Activated CD4-positive, CD25-positive, alpha-beta regulatory T cell treated with anti-CD3 and anti-CD28 coated beads, Interleukin-2, amount 50 U/mL, for 24 hours (primary cell): ENCODE data around the gene CDC5L.
A peak's percentile ranks its signal among the peaks of the same experiment; 100 is the strongest.
"Not testable (repeated sequence)": the region's sequence is repeated elsewhere in the genome, so short reads cannot be mapped to it uniquely, and the experiment has no call there.

ENCODE experiments used
- ATAC-seq, 2 donors: fragments of 150-1000 bp; cut with Tn5 transposase; one replicate each; pipeline ENCODE4 v1.10.0; 2021; ENCODE audit warnings: mild to moderate bottlenecking in 1 of 2, moderate library complexity in 1 of 2

The CDC5L gene

GRCh38 chr6:44387346-44388134 lies at the start of gene CDC5L:
TSS of gene CDC5L (plus strand) at chr6:44387706. CDS start at chr6:44387824, 118 bp downstream.
- peak; percentile 91 to 92 for ATAC-seq

GRCh38 chr6:44338228-44339122 lies 49.0 kb upstream of the CDC5L start:
- peak; percentile 68 to 80 for ATAC-seq

DNA sequence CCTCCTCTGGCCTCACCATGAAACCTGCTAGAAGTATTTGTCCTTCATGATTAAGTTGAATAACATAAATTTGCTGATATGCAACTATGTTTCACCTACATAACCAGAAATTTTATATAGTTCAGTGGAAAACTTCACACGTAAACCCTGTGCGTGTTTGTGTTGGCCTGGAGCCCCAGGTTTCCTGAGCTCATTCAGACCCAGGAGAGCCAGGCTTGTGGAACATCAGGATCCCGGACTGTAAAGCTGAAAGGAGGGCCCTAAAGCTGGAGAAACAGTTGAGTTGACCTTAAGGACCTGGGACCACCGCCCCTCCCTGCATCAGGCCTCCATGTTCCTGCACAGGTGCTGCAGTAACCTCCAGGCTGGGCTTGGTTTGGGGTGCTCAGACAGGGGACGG lies 48.2 kb upstream of the CDC5L start:
- no peak for ATAC-seq

GRCh38 chr6:44339763-44340625 lies 47.5 kb upstream of the CDC5L start:
- peak; percentile 39 to 60 for ATAC-seq

- no peak for ATAC-seq
Observed at GRCh38 chr6:44341095-44341890, 46.2 kb upstream of the CDC5L start.

DNA sequence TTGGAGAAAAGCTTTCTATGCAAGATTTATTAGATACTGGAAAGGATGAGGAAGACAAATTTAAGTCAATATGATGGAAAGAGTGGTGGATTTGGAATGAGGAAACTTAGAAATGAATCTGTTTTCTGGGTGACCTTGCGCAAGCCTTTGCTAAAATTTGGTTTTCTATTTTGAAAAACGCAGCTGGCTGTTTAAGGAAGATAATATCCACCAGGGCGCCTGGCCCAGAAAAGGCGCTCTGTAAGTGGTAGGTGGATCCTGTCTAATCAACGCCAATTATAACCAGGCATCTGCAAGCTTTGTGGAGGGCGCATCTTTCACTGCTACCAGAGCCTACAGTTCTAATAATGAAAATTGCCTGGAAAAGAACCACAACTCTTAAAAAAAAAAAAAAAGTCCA lies 45.5 kb upstream of the CDC5L start:
- ATAC-seq: no peak

DNA sequence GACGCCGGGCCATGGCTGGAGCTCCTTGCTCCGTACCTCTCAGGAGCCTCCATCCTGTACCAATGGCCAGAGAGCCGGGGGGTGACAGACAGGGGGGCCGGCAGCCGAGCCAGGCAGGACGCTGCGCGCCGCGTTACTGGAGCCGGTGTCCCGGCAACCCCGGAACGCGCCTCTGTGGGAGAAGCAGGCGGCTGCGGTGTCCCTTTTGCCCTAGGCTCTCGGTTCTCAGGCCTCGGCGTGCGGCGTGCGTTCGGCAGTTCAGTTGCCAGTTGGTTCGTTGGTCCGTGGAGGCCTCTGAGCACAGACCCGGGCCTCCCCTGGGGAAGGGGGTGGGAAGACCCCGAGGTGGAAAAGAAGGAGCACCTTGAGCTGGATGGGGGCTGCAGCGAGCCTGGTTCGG lies 45.0 kb upstream of the CDC5L start, which contains the start of gene SPATS1:
TSS of gene SPATS1 (plus strand) at position 162 of the 400 bp plus-strand sequence. CDS start 446 bp downstream, outside the sequence.
- ATAC-seq: no peak

- ATAC-seq: not testable (repeated sequence)
Observed at GRCh38 chr6:44346818-44347217, 40.7 kb upstream of the CDC5L start.

DNA sequence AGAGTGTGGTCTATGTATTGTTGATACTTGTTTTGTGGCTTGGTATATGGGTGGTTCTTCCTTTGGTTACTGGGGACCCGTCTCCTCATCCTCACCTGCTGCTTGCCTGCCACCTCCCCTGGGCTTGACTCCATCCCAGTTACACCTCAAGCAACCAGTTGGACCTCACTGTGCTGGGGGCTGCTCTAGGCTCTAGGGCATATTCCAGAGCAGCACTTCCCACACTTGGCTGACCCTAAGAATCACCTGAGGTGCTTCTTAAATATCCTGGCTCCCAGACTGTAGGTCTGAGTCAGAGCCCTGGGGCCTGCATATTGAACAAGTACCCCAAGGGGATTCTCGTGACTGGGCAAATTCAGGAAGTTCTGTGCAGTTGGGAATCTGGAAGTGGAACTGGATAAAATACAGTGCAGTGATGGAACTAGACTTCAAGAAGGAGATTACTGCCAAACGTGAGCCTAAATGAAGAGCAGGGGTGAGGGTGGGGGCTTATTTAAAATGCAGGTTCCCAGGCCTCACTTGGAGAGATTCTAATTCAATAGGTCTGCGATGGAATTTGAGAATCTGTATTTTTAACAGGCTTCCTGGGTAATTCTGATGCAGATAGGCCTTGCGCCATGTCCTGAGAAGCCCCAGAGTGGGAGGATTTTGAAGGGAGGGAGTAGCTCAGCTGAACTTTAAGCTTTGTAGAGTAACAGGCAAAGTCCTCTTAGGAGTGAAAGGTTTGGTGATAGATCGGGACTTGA lies 37.4 kb upstream of the CDC5L start:
- ATAC-seq: no peak

- not testable (repeated sequence) for ATAC-seq
Observed at GRCh38 chr6:44350650-44350994, 36.9 kb upstream of the CDC5L start.

- no peak for ATAC-seq
Observed at GRCh38 chr6:44352259-44352658, 35.2 kb upstream of the CDC5L start.

GRCh38 chr6:44353336-44353735 lies 34.2 kb upstream of the CDC5L start:
- no peak for ATAC-seq

GRCh38 chr6:44355640-44356039 lies 31.9 kb upstream of the CDC5L start:
- no peak for ATAC-seq

GRCh38 chr6:44356487-44356886 lies 31.0 kb upstream of the CDC5L start:
- ATAC-seq: no peak

GRCh38 chr6:44359973-44360372 lies 27.5 kb upstream of the CDC5L start:
- no peak for ATAC-seq

- ATAC-seq: no peak
Observed at GRCh38 chr6:44361947-44362346, 25.6 kb upstream of the CDC5L start.

GRCh38 chr6:44363377-44363926 lies 24.1 kb upstream of the CDC5L start:
- ATAC-seq: no peak

DNA sequence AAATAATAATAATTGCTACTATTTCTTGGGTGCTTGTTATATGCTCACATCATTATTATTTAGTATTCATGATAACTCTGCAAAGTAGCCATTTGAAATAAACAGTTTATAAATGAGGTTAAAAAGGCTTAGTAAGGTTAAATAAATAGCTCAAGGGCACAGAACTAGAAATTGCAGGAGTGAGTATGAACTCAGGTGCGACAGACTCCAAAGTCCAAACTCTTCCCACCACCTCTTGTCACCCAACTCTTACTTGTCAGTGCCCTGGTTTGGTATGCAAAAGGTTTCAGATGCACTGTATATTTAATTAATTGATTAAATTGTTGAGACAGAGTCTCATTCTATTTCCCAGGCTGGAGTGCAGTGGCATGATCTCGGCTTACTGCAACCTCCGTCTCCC lies 20.7 kb upstream of the CDC5L start:
- ATAC-seq: no peak

DNA sequence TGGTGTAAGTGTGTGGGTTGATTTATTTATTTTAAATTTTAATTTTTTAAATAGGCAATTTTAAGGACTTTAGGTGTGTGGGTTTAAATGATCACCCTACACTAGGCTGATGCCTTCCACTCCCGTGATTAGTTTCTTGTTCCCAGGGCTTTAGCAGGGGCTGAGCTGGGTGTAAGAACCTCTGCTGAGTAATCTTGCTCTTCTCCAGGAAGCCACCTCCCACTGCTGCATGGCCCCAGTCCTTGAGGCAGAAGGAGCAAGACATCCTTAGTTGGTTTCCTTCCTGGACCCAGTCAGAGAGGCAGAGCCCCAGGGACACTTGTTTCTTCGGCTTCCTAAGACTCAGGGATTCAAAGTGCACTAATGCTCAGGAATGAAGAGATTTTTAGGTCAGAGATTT lies 19.8 kb upstream of the CDC5L start:
- ATAC-seq: no peak

GRCh38 chr6:44373051-44373450 lies 14.5 kb upstream of the CDC5L start:
- ATAC-seq: no peak

GRCh38 chr6:44373787-44374186 lies 13.7 kb upstream of the CDC5L start:
- ATAC-seq: no peak
